NCI-H2081 (cell line): ENCODE measurements around the gene FAM171A1.
"Not testable (repeated sequence)": the region's sequence is repeated elsewhere in the genome, so short reads cannot be mapped to it uniquely, and the experiment has no call there.

Experiments
- DNase-seq, 2 experiments: peaks; one replicate each; lab custom pipeline; 2025; lab: John Stamatoyannopoulos, UW

The FAM171A1 gene

GRCh38 chr10:15316871-15317464 is 54.1 kb downstream of the FAM171A1 start:
- no peak for DNase-seq

GRCh38 chr10:15316145-15316544 is 54.9 kb downstream of the FAM171A1 start:
- peak in 1 of 2 experiments; percentile 27 for DNase-seq

- DNase-seq = no peak
Observed at GRCh38 chr10:15315286-15315685, 55.8 kb downstream of the FAM171A1 start.

GRCh38 chr10:15314482-15315045 is 56.5 kb downstream of the FAM171A1 start:
- no peak for DNase-seq

- DNase-seq = peak in 1 of 2 experiments; percentile 13
Observed at GRCh38 chr10:15313843-15314242, 57.2 kb downstream of the FAM171A1 start.

- DNase-seq = no peak
Observed at GRCh38 chr10:15313047-15313446, 58.0 kb downstream of the FAM171A1 start.

GRCh38 chr10:15311569-15312280 is 59.4 kb downstream of the FAM171A1 start:
- DNase-seq = no peak

- DNase-seq = no peak
Observed at GRCh38 chr10:15310776-15311568, 60.1 kb downstream of the FAM171A1 start.

GRCh38 chr10:15309221-15309620 is 61.9 kb downstream of the FAM171A1 start:
- DNase-seq = no peak

- DNase-seq = no peak
Observed at GRCh38 chr10:15306735-15307280, 64.3 kb downstream of the FAM171A1 start.

- DNase-seq = no peak
Observed at GRCh38 chr10:15305634-15306033, 65.5 kb downstream of the FAM171A1 start.

GRCh38 chr10:15305161-15305560 is 65.9 kb downstream of the FAM171A1 start:
- no peak for DNase-seq

- not testable (repeated sequence) for DNase-seq
Observed at GRCh38 chr10:15302188-15302956, 68.7 kb downstream of the FAM171A1 start.

GRCh38 chr10:15300697-15301096 is 70.4 kb downstream of the FAM171A1 start:
- DNase-seq = no peak

GRCh38 chr10:15300145-15300544 is 70.9 kb downstream of the FAM171A1 start:
- DNase-seq = no peak

GRCh38 chr10:15296701-15297100 is 74.4 kb downstream of the FAM171A1 start:
- no peak for DNase-seq

GRCh38 chr10:15295537-15296325 is 75.4 kb downstream of the FAM171A1 start:
- DNase-seq = no peak

- no peak for DNase-seq
Observed at GRCh38 chr10:15293862-15294842, 76.9 kb downstream of the FAM171A1 start.

- no peak for DNase-seq
Observed at GRCh38 chr10:15290671-15291070, 80.4 kb downstream of the FAM171A1 start.
